Endothelial cell of hepatic sinusoid (primary cell): ENCODE results near the gene COPE.
"Not testable (repeated sequence)": the region's sequence is repeated elsewhere in the genome, so short reads cannot be mapped to it uniquely, and the experiment has no call there.

Source experiments
- in situ Hi-C: cut with HindIII; loops from 2 replicates; pipeline ENCODE4 v1.10.0; 2017; ENCODE audit warnings: low sequenced_read_pairs

COPE gene

GRCh38 chr19:18940769-18941627 lies 21.8 kb upstream of the COPE start, which contains the start of gene HOMER3:
Gene HOMER3 (minus strand): TSS chr19:18941217. CDS start chr19:18938982, 2,235 bp downstream.
- in situ Hi-C loops: no loop called here

GRCh38 chr19:18939922-18940768 lies 21.0 kb upstream of the COPE start:
- in situ Hi-C loops: no loop called here

- in situ Hi-C loops: no loop called here
Measured at GRCh38 chr19:18939163-18939562, 20.0 kb upstream of the COPE start.

- in situ Hi-C loops: no loop called here
Measured at GRCh38 chr19:18933297-18933696, 14.1 kb upstream of the COPE start.

- in situ Hi-C loops: no loop called here
Measured at GRCh38 chr19:18932216-18932841, 13.1 kb upstream of the COPE start.

- in situ Hi-C loops: no loop called here
Measured at GRCh38 chr19:18931316-18932162, 12.4 kb upstream of the COPE start.

GRCh38 chr19:18929311-18929710 lies 10.1 kb upstream of the COPE start:
- in situ Hi-C loops: no loop called here

- in situ Hi-C loops: no loop called here
Measured at GRCh38 chr19:18928018-18928805, 9.0 kb upstream of the COPE start.

- in situ Hi-C loops: no loop called here
Measured at GRCh38 chr19:18924684-18925213, 5.6 kb upstream of the COPE start.

GRCh38 chr19:18922228-18922985 lies 3.2 kb upstream of the COPE start:
- in situ Hi-C loops: no loop called here

GRCh38 chr19:18921593-18921992 lies 2.4 kb upstream of the COPE start:
- in situ Hi-C loops: no loop called here

GRCh38 chr19:18920400-18920799 lies 1.2 kb upstream of the COPE start:
- in situ Hi-C loops: no loop called here

- in situ Hi-C loops: no loop called here
Measured at GRCh38 chr19:18919900-18920214, 670 bp upstream of the COPE start.

GRCh38 chr19:18917593-18917992 lies 1.6 kb downstream of the COPE start:
- in situ Hi-C loops: not testable (repeated sequence)

GRCh38 chr19:18915639-18916038 lies 3.5 kb downstream of the COPE start:
- in situ Hi-C loops: no loop called here

GRCh38 chr19:18913466-18913865 lies 5.7 kb downstream of the COPE start:
- in situ Hi-C loops: no loop called here

- in situ Hi-C loops: no loop called here
Measured at GRCh38 chr19:18912933-18913332, 6.3 kb downstream of the COPE start.

GRCh38 chr19:18910801-18911436 lies 8.3 kb downstream of the COPE start:
- in situ Hi-C loops: no loop called here
